Activated CD4-positive, alpha-beta T cell treated with anti-CD3 and anti-CD28 coated beads, Interleukin-2, amount 10 ng/mL, durations not matched to agents 24 days and 14 days (primary cell): ENCODE data around the gene LHFPL2. TPM values are rescaled to one million over a fixed set of nuclear protein-coding genes. Genes with fewer than 3 reads are reported as not detected.

Source experiments
- DNase-seq: peaks from one replicate; pipeline ENCODE4 v3.0.0; 2022
- H3K27ac Mint-ChIP-seq: one replicate; pipeline ENCODE4 v1.8.0; 2022; ENCODE audit warnings: mild to moderate bottlenecking, mixed read lengths
- H3K27me3 Mint-ChIP-seq: one replicate; pipeline ENCODE4 v1.8.0; 2022; ENCODE audit warnings: mixed read lengths
- H3K36me3 Mint-ChIP-seq: one replicate; pipeline ENCODE4 v1.8.0; 2022; ENCODE audit warnings: low read depth, mild to moderate bottlenecking, mixed read lengths
- H3K4me1 Mint-ChIP-seq: one replicate; pipeline ENCODE4 v1.8.0; 2021; ENCODE audit warnings: mixed read lengths
- H3K4me3 Mint-ChIP-seq: one replicate; pipeline ENCODE4 v1.8.0; 2022; ENCODE audit warnings: mild to moderate bottlenecking, moderate library complexity, mixed read lengths
- H3K9me3 Mint-ChIP-seq: one replicate; pipeline ENCODE4 v1.8.0; 2021; ENCODE audit warnings: mixed read lengths
- intact Hi-C: fragments of 100-400 bp; cut with micrococcal nuclease; formaldehyde crosslinking; loops from one replicate; pipeline ENCODE4 v1.15.1; 2023
- total RNA-seq: library from RNA; stranded (reverse); gene quantifications from 2 replicates; pipeline ENCODE4 v1.2.3, GENCODE V29; 2022

Gene LHFPL2
- total RNA-seq, 1 donor from 2014 or later = 0.30 TPM

DNA sequence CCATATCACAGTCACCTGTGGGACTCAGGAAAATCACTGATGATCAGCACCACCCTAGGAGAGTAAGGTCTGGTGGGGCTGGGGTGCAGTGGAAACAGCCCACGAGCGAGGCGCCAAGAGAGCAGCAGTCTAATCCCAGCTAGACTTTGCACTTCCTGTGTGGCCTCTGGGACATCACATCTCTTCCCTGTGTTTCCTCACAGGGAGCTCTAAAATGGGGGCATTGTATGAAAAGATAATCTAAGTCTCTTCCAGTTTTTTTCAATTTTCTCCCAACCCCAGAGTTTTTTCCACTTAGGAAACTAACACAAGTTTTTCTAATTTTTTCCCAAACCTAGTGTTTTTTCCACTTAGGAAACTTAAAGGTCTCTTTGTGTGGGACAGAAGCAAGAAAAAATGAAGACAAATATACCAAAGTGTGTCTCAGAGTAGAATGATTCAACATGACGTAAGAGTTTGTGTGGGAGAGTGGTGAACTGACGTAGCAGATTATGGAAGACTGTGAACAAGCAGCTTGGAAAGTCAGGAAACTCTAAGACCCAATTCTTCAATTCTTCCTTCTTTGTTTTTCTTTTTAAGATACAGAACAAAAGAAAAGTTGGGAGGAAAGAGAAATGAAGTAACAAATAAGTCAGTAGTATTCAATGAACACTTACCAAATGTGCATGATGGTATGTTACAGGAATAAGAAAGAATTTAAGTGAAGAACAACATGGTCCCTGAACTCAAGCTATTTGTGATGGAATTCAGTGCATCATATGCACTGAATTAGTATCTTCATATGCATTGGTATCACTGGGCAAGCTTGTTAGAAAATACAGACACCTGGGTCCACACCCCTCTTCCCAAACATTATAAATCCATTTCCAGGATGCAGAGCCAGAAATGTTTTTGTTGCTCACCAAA is 51.3 kb downstream of the LHFPL2 start:
- Mint-ChIP-seq H3K4me1 (no peaks in the 10 kb centered on the region), H3K27ac (no peak overlapping the region), H3K36me3 (no peaks in the 10 kb centered on the region), H3K4me3 (no peak overlapping the region), H3K9me3 (no peaks in the 10 kb centered on the region), H3K27me3 (peaks cover 6% of the 10 kb centered on the region)
- no peak for DNase-seq
- intact Hi-C loops = no loop called here

DNA sequence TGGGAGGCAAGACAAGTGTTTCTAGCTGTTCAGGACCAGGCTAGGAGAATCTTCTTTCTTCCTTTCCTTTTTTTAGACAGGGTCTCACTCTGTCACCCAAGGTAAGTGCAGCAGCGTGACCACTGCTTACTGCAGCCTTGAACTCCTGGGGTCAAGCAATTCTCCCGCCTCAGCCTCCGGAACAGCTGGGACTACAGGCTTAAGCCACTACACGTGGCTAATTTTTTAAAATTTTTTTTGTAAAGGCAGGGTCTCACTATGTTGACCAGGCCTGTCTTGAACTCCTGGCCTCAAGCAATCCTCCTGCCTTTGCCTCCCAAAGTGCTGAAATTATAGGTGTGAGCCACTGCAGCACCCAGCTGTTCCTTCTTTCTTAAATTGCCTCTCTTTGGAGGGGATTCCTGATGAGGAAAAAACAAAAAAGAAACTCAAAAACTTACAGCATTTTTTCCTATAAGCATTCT is 53.1 kb downstream of the LHFPL2 start:
- H3K4me1 Mint-ChIP-seq = no peaks in the 10 kb centered on the region
- H3K27me3 Mint-ChIP-seq = peaks cover 6% of the 10 kb centered on the region
- H3K9me3 Mint-ChIP-seq = no peaks in the 10 kb centered on the region
- no peaks in the 10 kb centered on the region for H3K36me3 Mint-ChIP-seq
- H3K27ac Mint-ChIP-seq = no peak overlapping the region
- DNase-seq = no peak
- no peak overlapping the region for H3K4me3 Mint-ChIP-seq
- intact Hi-C loops = no loop called here

DNA sequence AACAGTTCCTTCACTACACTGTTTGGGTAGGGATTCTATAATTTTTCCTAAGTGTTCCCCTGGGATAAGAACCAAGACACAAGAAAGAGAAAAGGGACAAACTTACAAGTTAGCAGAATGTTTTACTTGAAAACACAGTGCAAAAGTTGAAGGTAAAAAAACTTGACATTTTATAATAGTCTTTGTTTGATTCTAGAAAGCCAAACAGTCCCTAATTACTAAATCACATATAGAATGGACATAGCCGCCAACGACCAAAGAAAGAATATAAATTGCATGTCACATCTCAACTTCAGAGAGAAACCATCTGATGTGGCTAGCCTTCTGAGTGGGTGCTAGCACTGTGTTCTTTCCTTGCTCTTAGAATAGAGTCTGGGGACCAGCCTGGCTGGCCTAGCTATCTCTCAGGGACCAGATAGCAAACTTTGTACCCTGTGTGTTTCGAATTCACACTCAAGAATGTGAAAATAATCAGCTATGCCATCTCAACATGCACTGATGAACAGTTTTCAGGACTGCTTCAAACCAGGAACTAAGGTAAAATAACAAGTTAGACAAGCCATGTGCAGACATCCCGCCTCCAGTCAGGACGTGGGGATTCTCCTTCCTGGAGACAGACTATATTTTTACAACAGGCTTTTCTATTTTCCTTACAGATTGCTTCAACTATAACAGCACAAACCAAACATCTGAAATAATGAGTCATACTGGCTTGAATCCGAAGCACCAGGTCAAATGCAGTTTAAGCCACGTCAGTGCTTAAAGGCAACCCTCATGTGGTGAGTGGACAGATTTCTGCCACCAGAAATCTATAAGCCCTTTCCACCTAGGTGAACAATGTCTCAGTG is 53.7 kb downstream of the LHFPL2 start:
- Mint-ChIP-seq H3K4me3 (no peak overlapping the region), H3K36me3 (no peaks in the 10 kb centered on the region), H3K9me3 (no peaks in the 10 kb centered on the region), H3K27ac (no peak overlapping the region), H3K27me3 (peaks cover 6% of the 10 kb centered on the region), H3K4me1 (no peaks in the 10 kb centered on the region)
- intact Hi-C loops = no loop called here
- DNase-seq = no peak

DNA sequence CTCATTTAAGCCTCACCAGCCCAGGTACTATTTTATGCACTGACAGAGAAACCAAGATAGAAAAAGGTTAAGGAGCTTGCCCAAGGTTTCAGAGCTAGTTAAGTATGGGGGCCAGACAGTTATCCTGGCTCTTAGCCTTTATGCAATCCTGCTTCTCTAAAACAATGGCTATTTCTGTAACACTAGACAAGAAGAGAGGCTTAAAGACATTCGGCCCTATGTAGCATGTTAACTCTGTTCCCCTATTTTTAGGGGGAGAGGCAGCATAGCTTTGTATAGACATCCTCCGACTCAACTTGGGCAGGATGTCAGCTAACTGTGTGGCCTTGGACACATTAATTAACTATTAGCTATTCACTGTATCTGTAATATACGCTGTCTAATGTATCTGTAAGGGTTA is 54.6 kb downstream of the LHFPL2 start:
- peaks cover 6% of the 10 kb centered on the region for H3K27me3 Mint-ChIP-seq
- no peak overlapping the region for H3K27ac Mint-ChIP-seq
- H3K36me3 Mint-ChIP-seq = no peaks in the 10 kb centered on the region
- DNase-seq = no peak
- no peak overlapping the region for H3K4me3 Mint-ChIP-seq
- H3K9me3 Mint-ChIP-seq = no peaks in the 10 kb centered on the region
- H3K4me1 Mint-ChIP-seq = no peaks in the 10 kb centered on the region
- intact Hi-C loops = no loop called here

DNA sequence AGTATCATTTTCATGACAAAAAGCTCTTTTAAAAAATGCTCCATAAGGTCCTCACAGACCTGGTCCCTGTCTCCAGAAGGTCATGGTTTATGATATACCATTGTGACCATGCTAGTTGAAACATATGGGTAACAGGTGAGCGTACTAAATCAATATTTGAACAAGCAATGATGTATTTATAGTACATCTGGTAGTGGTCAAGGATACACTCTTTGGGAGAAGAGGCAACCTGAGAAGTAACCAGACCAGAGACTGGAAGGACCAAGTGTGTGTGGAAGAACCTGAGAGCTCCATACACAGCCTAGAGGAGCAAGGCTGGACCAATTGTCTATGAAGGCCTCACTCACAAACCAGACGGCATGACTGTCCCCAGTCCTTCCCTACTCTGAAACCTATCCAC is 55.1 kb downstream of the LHFPL2 start:
- no peaks in the 10 kb centered on the region for H3K9me3 Mint-ChIP-seq
- no peaks in the 10 kb centered on the region for H3K4me1 Mint-ChIP-seq
- intact Hi-C loops = no loop called here
- no peak overlapping the region for H3K4me3 Mint-ChIP-seq
- DNase-seq = no peak
- H3K36me3 Mint-ChIP-seq = no peaks in the 10 kb centered on the region
- no peak overlapping the region for H3K27ac Mint-ChIP-seq
- peaks cover 6% of the 10 kb centered on the region for H3K27me3 Mint-ChIP-seq

DNA sequence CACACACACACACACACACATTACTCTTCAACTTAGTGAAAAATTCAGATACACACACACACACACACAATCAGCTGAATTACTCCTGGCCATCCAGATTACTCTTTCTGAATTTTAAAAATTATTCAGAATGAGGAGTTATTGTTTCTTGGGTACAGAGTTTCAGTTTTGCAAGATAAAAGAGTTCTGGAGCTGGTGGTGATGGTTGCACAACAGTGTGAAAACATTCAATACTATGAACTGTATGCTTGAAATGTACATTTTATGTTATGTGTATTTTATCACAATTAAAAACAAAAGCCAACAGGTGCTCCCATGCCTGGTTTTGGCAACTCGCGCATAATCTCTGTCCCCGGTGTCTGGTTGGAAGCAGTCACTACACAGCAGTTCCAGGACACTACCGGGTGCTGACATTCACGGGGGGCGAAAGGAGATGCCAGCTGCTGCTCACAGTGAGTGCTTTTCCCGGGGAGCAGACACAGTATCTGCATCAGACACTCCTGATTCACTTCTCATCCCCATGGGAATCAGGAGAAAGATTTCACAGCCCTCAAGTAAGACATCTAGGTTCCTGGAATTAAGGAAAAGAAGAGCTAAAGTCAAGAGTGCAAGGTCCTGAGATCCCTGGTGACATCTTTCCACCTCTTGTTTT is 55.7 kb downstream of the LHFPL2 start:
- intact Hi-C loops = no loop called here
- H3K4me3 Mint-ChIP-seq = no peak overlapping the region
- DNase-seq = no peak
- no peaks in the 10 kb centered on the region for H3K9me3 Mint-ChIP-seq
- no peak overlapping the region for H3K27ac Mint-ChIP-seq
- peaks cover 6% of the 10 kb centered on the region for H3K27me3 Mint-ChIP-seq
- H3K4me1 Mint-ChIP-seq = no peaks in the 10 kb centered on the region
- H3K36me3 Mint-ChIP-seq = no peaks in the 10 kb centered on the region

DNA sequence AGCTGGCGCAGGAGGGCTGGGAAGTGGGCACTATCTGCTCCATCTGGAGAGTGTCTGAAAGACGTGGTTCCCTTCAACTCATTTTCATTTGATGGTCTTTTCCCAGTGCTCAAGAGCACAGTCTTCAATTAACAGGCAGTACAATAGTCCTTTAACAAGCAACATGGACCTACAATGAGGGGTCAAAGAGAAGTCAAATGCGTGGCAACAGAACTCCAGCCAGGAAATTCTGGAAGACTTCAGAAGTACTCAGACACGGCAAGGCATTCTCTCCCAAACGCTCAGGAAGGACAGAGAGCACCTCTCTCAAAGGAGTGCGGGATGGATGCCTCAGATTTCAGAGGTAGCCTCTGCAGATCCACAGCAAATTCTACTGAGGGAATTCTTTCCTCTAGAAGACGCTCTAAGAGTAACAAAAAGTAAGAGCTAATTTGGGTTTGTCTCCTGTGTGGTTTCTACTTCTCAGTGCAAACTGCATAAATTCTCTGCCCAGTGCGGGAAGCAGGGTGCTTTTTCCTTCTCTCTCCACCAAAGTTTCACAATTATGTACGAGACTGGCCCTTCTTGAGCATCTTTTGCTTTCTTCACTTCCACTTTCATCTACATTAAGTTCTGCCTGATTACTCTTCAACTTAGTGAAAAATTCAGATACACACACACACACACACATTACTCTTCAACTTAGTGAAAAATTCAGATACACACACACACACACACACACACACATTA is 56.4 kb downstream of the LHFPL2 start:
- DNase-seq = no peak
- no peak overlapping the region for H3K27ac Mint-ChIP-seq
- H3K27me3 Mint-ChIP-seq = peaks cover 6% of the 10 kb centered on the region
- intact Hi-C loops = no loop called here
- no peaks in the 10 kb centered on the region for H3K36me3 Mint-ChIP-seq
- no peak overlapping the region for H3K4me3 Mint-ChIP-seq
- H3K9me3 Mint-ChIP-seq = no peaks in the 10 kb centered on the region
- H3K4me1 Mint-ChIP-seq = no peaks in the 10 kb centered on the region

DNA sequence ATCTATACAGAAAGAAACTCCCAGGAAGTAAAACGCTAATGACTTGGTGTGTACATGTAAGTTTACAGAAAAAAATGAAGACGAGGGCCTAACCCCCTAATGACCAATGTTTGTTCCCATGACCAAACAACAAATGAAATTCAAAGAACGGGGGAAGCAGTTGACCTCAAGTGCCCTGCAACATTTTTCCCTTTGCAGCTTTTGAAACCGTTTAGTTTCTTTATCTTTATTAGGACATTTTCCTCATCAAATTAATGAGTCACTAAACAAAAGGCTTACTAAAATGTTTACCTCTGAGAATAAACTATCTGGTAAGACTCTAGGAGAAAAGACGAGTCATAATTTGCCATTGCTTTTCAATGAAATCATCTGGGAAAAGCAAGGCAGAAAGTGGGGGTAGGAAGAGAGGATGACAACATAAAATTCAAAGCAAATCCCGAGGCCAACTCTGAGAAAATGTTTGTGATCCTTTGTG is 57.4 kb downstream of the LHFPL2 start:
- intact Hi-C loops = no loop called here
- DNase-seq = no peak
- H3K36me3 Mint-ChIP-seq = no peaks in the 10 kb centered on the region
- H3K27me3 Mint-ChIP-seq = peaks cover 5% of the 10 kb centered on the region
- H3K4me1 Mint-ChIP-seq = no peaks in the 10 kb centered on the region
- H3K4me3 Mint-ChIP-seq = no peak overlapping the region
- peaks cover 3% of the 10 kb centered on the region for H3K9me3 Mint-ChIP-seq
- no peak overlapping the region for H3K27ac Mint-ChIP-seq

DNA sequence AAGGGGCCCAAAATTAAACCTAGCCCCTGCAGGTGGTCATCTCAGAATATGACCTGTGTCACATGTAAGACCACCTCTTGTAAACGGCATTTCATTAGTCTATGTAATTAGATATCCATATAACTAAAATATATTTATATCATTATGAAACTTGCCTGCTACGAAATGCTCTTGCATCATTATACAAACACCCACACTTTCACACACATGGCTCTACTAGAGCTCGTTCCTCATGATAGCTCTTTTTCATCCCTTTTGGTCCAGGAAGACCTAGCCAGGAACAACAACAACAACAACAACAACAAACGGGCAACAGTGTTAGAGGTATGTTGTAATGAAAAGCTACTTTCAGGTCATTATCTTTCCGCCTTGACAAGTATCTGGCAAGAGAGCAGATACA is 58.6 kb downstream of the LHFPL2 start:
- Mint-ChIP-seq H3K27me3 (peaks cover 6% of the 10 kb centered on the region), H3K4me3 (no peak overlapping the region), H3K27ac (no peak overlapping the region), H3K9me3 (peaks cover 5% of the 10 kb centered on the region), H3K4me1 (no peaks in the 10 kb centered on the region), H3K36me3 (no peaks in the 10 kb centered on the region)
- DNase-seq = no peak
- intact Hi-C loops = no loop called here

DNA sequence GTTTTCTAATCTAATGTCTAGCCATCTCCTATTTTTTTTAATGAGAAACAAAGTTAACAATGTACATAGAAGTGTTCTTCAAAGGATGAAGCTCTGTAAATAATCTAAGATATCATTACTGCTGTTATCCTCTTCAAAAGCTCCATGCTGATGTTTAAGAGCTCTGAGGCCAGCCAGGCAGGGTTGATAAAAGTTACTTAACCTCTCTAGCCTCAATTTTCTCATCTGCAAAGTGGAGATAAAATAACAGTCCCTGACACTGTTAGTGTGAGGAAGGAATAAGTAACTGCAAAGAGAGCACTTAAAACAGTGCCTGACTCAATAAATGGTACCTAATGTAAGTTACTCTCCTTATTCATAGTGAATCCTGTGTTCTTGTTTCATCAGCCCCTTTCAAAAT is 60.1 kb downstream of the LHFPL2 start:
- Mint-ChIP-seq H3K4me3 (no peak overlapping the region), H3K36me3 (no peaks in the 10 kb centered on the region), H3K27me3 (peaks cover 6% of the 10 kb centered on the region), H3K9me3 (peaks cover 5% of the 10 kb centered on the region), H3K4me1 (no peaks in the 10 kb centered on the region), H3K27ac (no peak overlapping the region)
- intact Hi-C loops = no loop called here
- DNase-seq = no peak

DNA sequence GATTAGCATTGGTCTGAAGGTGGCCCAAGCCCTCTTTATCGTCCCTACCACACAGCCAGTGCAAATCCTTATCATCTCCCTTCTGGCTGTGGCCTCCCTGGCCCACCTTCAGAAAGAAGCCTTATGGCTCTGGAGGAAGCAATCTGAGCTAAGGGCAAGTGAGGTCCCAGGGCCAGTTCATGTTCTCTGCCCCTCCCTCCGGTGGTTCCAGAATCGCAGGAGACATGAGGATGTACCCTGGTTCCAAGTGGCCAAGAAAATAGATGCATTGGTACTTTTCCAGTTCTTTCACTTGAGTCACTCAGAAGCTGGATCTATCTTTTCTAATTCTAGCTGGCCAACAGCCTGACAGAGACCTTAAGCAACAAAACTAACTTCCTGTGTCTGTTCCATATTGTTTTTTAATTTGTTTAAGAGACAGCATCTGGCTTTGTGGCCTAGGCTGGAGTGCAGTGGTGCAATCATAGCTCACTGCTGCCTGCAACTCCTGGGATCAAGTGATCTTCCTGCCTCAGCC is 60.7 kb downstream of the LHFPL2 start:
- no peak overlapping the region for H3K4me3 Mint-ChIP-seq
- intact Hi-C loops = no loop called here

DNA sequence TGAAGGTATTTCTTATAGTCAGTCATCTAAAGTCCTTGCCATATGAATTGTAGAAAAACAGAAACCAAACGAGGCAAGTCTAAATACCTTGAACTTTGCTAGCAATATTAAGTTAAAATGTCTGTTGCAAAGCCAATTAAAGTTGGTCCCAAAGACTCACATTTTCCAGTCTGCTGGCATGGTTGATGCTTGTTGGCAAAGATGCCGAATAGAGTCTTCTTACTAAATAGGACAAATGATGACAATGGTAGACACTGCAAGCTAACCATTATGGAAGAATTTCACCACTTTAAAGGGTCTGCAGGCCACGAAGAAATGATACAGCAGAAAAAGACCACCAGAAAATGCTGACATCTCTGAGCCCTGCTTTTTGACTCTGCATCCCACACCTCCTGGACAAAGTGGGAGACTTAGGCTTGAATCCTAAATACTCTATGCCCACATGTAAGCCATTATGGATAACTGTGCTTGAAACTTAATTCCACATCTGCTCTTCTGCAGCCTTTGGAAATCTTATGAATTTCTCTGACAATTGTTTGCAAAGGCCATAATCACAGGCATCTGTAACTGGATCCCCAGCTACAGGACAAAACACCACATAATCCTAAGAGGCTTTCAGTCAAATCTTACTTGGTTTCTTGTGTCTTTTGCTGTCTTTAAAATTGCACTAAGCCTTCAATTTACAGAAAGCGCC is 61.3 kb downstream of the LHFPL2 start:
- Mint-ChIP-seq H3K36me3 (no peaks in the 10 kb centered on the region), H3K27me3 (peaks cover 6% of the 10 kb centered on the region), H3K9me3 (peaks cover 5% of the 10 kb centered on the region), H3K27ac (no peak overlapping the region), H3K4me3 (no peak overlapping the region), H3K4me1 (no peaks in the 10 kb centered on the region)
- DNase-seq = no peak
- intact Hi-C loops = no loop called here

More for the DNA sequence above, 60.7 kb downstream of the LHFPL2 start:
- H3K36me3 Mint-ChIP-seq = no peaks in the 10 kb centered on the region
- H3K27ac Mint-ChIP-seq = no peak overlapping the region
- H3K27me3 Mint-ChIP-seq = peaks cover 6% of the 10 kb centered on the region
- no peaks in the 10 kb centered on the region for H3K4me1 Mint-ChIP-seq
- peaks cover 5% of the 10 kb centered on the region for H3K9me3 Mint-ChIP-seq
- no peak for DNase-seq

DNA sequence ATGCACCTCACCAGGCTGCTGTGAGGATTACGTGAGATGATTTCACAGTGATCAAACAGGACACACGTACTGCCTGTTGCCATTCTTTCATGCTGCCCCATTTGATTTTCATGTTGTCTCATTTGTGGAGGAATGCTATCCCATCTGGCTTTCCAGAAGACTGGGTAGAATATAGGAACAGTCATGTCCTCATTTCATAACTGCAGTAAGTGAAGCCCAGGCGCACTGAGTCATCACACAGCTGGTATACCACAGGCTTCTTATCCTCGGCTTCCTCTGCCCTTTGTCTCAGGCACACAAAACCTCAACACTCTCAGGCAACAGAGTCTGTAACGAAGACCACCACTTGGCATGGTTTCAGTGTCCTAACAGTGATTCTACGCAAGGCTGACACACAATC is 62.3 kb downstream of the LHFPL2 start:
- H3K4me3 Mint-ChIP-seq = no peak overlapping the region

More for the DNA sequence above, 62.3 kb downstream of the LHFPL2 start:
- H3K27ac Mint-ChIP-seq = no peak overlapping the region
- H3K9me3 Mint-ChIP-seq = peaks cover 5% of the 10 kb centered on the region
- no peaks in the 10 kb centered on the region for H3K36me3 Mint-ChIP-seq
- intact Hi-C loops = no loop called here
- no peaks in the 10 kb centered on the region for H3K4me1 Mint-ChIP-seq
- no peak for DNase-seq
- peaks cover 4% of the 10 kb centered on the region for H3K27me3 Mint-ChIP-seq
